Endothelial cell of umbilical vein (primary cell): Measurements from ENCODE around the gene AOC1. TPM values are rescaled to one million over a fixed set of nuclear protein-coding genes. Genes with fewer than 3 reads are reported as not detected.

Experiments used
- BruUV-seq: library from RNA; stranded (reverse); fragments of 400-500 nt; replicated peaks from 2 replicates; lab custom pipeline; 2021; lab: Mats Ljungman, UMichigan
- CTCF ChIA-PET: fragments of 300-600, 350-600 bp; sonication (Branson Sonifier 250); formaldehyde crosslinking; loops from one replicate; lab custom pipeline; 2021; ENCODE audit warnings: antibody characterized with exemption, inconsistent platforms; lab: Charles Lee
- POLR2A ChIA-PET: fragments of 300-600, 350-600 bp; sonication (Branson Sonifier 250); formaldehyde crosslinking; loops from one replicate; lab custom pipeline; 2021; ENCODE audit warnings: antibody characterized with exemption, inconsistent platforms; lab: Charles Lee
- DNase-seq: peaks from one replicate; pipeline ENCODE4 v3.0.0-alpha.2; 2011; ENCODE audit warnings: low read depth, low spot score
- FAIRE-seq: peaks from 2 replicates; lab custom pipeline; 2011; peaks lifted over from hg19 to GRCh38; lab: Jason Lieb, UNC
- H2AFZ ChIP-seq: 2 replicates; pipeline ENCODE4 v1.6.0; 2012; ENCODE audit warnings: low read depth, low read length, control low read depth, inconsistent platforms
- H3K27ac ChIP-seq: 2 replicates; pipeline ENCODE4 v1.5.1; 2011; ENCODE audit warnings: low read depth, mild to moderate bottlenecking, control low read depth, low read length, moderate library complexity; ENCODE audit not compliant: insufficient read depth
- H3K27me3 ChIP-seq, 2 experiments: 2 replicates each; pipeline versions ENCODE4 v1.6.0 to v1.6.1; 2011; ENCODE audit warnings: low read length in 2 of 2, mixed read lengths in 1 of 2; ENCODE audit not compliant: control insufficient read depth in 2 of 2, insufficient read depth in 2 of 2
- H3K36me3 ChIP-seq, 2 experiments: 2 replicates in 1 of 2; 3 replicates in 1 of 2; pipeline ENCODE4 v1.5.1; 2011; ENCODE audit warnings: low read length in 2 of 2, mild to moderate bottlenecking in 1 of 2, moderate library complexity in 1 of 2; ENCODE audit not compliant: control insufficient read depth in 2 of 2, insufficient read depth in 2 of 2; ENCODE audit errors: extremely low read depth in 1 of 2
- H3K4me1 ChIP-seq: 3 replicates; pipeline ENCODE4 v1.5.1; 2011; ENCODE audit warnings: mild to moderate bottlenecking, low read length; ENCODE audit not compliant: control insufficient read depth, insufficient read depth; ENCODE audit errors: extremely low read depth
- H3K4me2 ChIP-seq: 2 replicates; pipeline ENCODE4 v1.6.1; 2011; ENCODE audit warnings: low read length, control low read depth, mixed read lengths; ENCODE audit not compliant: insufficient read depth
- H3K4me3 ChIP-seq, 3 experiments: fragments of 200-600 bp in 1 of 3; sonication (generic), shearing (Covaris generic) in 1 of 3; replicated peaks in 1 of 3; 2 replicates each; pipeline ENCODE4 v1.5.1; 2011 to 2016; ENCODE audit warnings: control low read depth in 3 of 3, low read length in 3 of 3, mild to moderate bottlenecking in 2 of 3, inconsistent platforms in 1 of 3, low read depth in 1 of 3, moderate library complexity in 1 of 3; ENCODE audit not compliant: insufficient read depth in 1 of 3
- H3K79me2 ChIP-seq: 2 replicates; pipeline ENCODE4 v1.6.0; 2012; ENCODE audit warnings: low read length, inconsistent platforms; ENCODE audit not compliant: control insufficient read depth, insufficient read depth
- H3K9ac ChIP-seq: replicated peaks from 2 replicates; pipeline ENCODE3; 2011; ENCODE audit warnings: low read length, control low read depth; ENCODE audit not compliant: insufficient read depth; ENCODE audit errors: extremely low read depth
- H3K9me1 ChIP-seq: replicated peaks from 3 replicates; pipeline ENCODE4 v1.6.0; 2011; ENCODE audit warnings: mild to moderate bottlenecking, low read length; ENCODE audit not compliant: control insufficient read depth, insufficient read depth; ENCODE audit errors: extremely low read depth
- H3K9me3 ChIP-seq: replicated peaks from 2 replicates; pipeline ENCODE4 v1.5.1; 2012; ENCODE audit warnings: low read length, inconsistent platforms; ENCODE audit not compliant: control insufficient read depth, insufficient read depth
- H4K20me1 ChIP-seq: replicated peaks from 2 replicates; pipeline ENCODE3; 2011; ENCODE audit warnings: mild to moderate bottlenecking, low read length; ENCODE audit not compliant: control insufficient read depth, insufficient read depth; ENCODE audit errors: extremely low read depth
- CTCF ChIP-seq, 2 donors: IDR thresholded peaks; 1 replicate in 1 of 2; 2 replicates in 1 of 2; pipeline ENCODE4 v1.5.1; 2011; ENCODE audit warnings: low read length in 2 of 2, mild to moderate bottlenecking in 2 of 2, moderate library complexity in 2 of 2, control low read depth in 1 of 2, inconsistent platforms in 1 of 2, low read depth in 1 of 2; ENCODE audit not compliant: insufficient read depth in 1 of 2; ENCODE audit errors: extremely low read depth in 1 of 2
- EZH2 ChIP-seq: IDR thresholded peaks from 2 replicates; pipeline ENCODE4 v1.6.1; 2012; ENCODE audit warnings: borderline replicate concordance, low read depth, mild to moderate bottlenecking, moderate library complexity, low read length, inconsistent platforms; ENCODE audit not compliant: severe bottlenecking
- FOS ChIP-seq: IDR thresholded peaks from 2 replicates; pipeline ENCODE4 v1.6.1; 2011; ENCODE audit warnings: mild to moderate bottlenecking, low read length, moderate library complexity, borderline replicate concordance; ENCODE audit not compliant: insufficient read depth
- GATA2 ChIP-seq: IDR thresholded peaks from 2 replicates; pipeline ENCODE4 v1.7.0; 2011; ENCODE audit warnings: low read depth, mild to moderate bottlenecking, moderate library complexity, mixed read lengths, low read length; ENCODE audit not compliant: insufficient read length, insufficient read depth
- JUN ChIP-seq: IDR thresholded peaks from 2 replicates; pipeline ENCODE4 v1.6.1; 2011; ENCODE audit warnings: borderline replicate concordance, low read depth; ENCODE audit not compliant: insufficient read length, insufficient read depth
- MYC ChIP-seq: IDR thresholded peaks from one replicate; pipeline ENCODE4 v1.6.1; 2011; ENCODE audit warnings: mild to moderate bottlenecking, low read depth, low read length
- POLR2A ChIP-seq: IDR thresholded peaks from 2 replicates; pipeline ENCODE4 v1.6.1; 2012; ENCODE audit warnings: low read depth, mild to moderate bottlenecking, control low read depth, low read length
- POLR2AphosphoS5 ChIP-seq: IDR thresholded peaks from 2 replicates; pipeline ENCODE4 v1.6.1; 2012; ENCODE audit warnings: low read depth, mild to moderate bottlenecking, control low read depth, low read length, moderate library complexity; ENCODE audit not compliant: insufficient read depth
- dilution Hi-C: fragments of 300-500 bp; cut with MboI; formaldehyde crosslinking; loops from one replicate; pipeline ENCODE4 v1.15.0; 2019; ENCODE audit warnings: low sequenced_read_pairs; ENCODE audit not compliant: extremely low pct_ligation_motif_present
- intact Hi-C: fragments of 100-400 bp; cut with micrococcal nuclease; formaldehyde crosslinking; loops from one replicate; pipeline ENCODE4 v1.10.0; 2022
- polyA plus RNA-seq, 4 experiments: library from polyadenylated mRNA; depleted of rRNA in 3 of 4; stranded (reverse) in 3 of 4; unstranded in 1 of 4; fragments of >200 nt; gene quantifications; 2 replicates each; pipeline versions ENCODE4 v1.2.1 to v1.2.3, GENCODE V29; 2011 to 2012; ENCODE audit warnings: missing spikeins in 1 of 4
- total RNA-seq: library from RNA; stranded (reverse); gene quantifications from 2 replicates; pipeline ENCODE4 v1.2.3, GENCODE V29; 2021
- TF ChIP-seq, protein P1 (sequence below): IDR thresholded peaks from 2 replicates; pipeline ENCODE4 v1.6.1; 2011; ENCODE audit not compliant: insufficient read depth, insufficient read length

Gene AOC1
- total and polyA plus RNA-seq, 2 donors (not counting 3 experiments of a cell fraction or from before 2014, with no cell fraction given) = not detected

- dilution Hi-C loops = no loop called here
Observed at GRCh38 chr7:150849204-150849775, 3.0 kb upstream of the AOC1 start.

More at GRCh38 chr7:150849204-150849775, 3.0 kb upstream of the AOC1 start:
- Histone ChIP-seq H3K4me2 (no peak overlapping the region), H3K9me3 (no peaks in the 10 kb centered on the region), H3K9ac (no peak overlapping the region), H3K27ac (no peak overlapping the region), H3K4me3 (no peak overlapping the region), H3K4me1 (no peaks in the 10 kb centered on the region), H3K27me3 (peaks cover 0 to 12% of the 10 kb centered on the region in 2 experiments), H3K9me1 (no peaks in the 10 kb centered on the region), H4K20me1 (no peaks in the 10 kb centered on the region), H2AFZ (no peak overlapping the region), H3K36me3 (no peaks in the 10 kb centered on the region), H3K79me2 (no peaks in the 10 kb centered on the region)
- no peak for TF ChIP-seq MYC
- TF ChIP-seq EZH2 = no peak
- TF ChIP-seq JUN = no peak
- no peak for TF ChIP-seq GATA2
- no peak for TF ChIP-seq POLR2A
- TF ChIP-seq CTCF (IDR thresholded peaks at IDR 0.05; ENCODE audit: extremely low read depth in 1 of 2, insufficient read depth in 1 of 2, low read depth in 1 of 2, low read length in 2 of 2) = no peak
- TF ChIP-seq POLR2AphosphoS5 = no peak
- TF ChIP-seq, protein P1, sequence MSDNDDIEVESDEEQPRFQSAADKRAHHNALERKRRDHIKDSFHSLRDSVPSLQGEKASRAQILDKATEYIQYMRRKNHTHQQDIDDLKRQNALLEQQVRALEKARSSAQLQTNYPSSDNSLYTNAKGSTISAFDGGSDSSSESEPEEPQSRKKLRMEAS = no peak
- TF ChIP-seq FOS = no peak
- BruUV-seq = no TSS peak
- POLR2A ChIA-PET = no interaction called here
- DNase-seq (no peak), FAIRE-seq (no peak)
- intact Hi-C loops = no loop called here
- CTCF ChIA-PET = interaction anchor here (1.3 kb wide), 1 partner anchor 15 kb away, joined by 3 read pairs; no protein-coding TSS in a partner anchor
